Heart left ventricle (tissue), 16 donors: Measurements from ENCODE around the gene PTPRM. TPM values are rescaled to one million over a fixed set of nuclear protein-coding genes. Genes with fewer than 3 reads are reported as not detected.
A peak's percentile ranks its signal among the peaks of the same experiment; 100 is the strongest.

ENCODE experiments used
- ATAC-seq, 4 donors: fragments of 200-7000 bp; cut with Tn5 transposase; one replicate each; pipeline ENCODE4 v1.9.1; 2020 to 2022; ENCODE audit warnings: moderate library complexity in 4 of 4, mild to moderate bottlenecking in 3 of 4, moderate number of reproducible peaks in 1 of 4
- DNase-seq, 5 donors: peaks; one replicate each; pipeline ENCODE4 v3.0.0-alpha.2; 2020
- H3K27ac ChIP-seq, 12 donors: fragments of 200-600 bp; sonication (generic) in 4 of 12; one replicate each; pipeline versions ENCODE4 v1.5.0 to v1.8.0; 2016 to 2022; ENCODE audit warnings: mild to moderate bottlenecking in 2 of 12
- H3K27me3 ChIP-seq, 9 donors: fragments of 200-600 bp; sonication (generic) in 2 of 9; one replicate each; pipeline versions ENCODE4 v1.5.1 to v1.8.0; 2016 to 2022; ENCODE audit warnings: mild to moderate bottlenecking in 3 of 9
- H3K36me3 ChIP-seq, 9 donors: fragments of 200-600 bp; sonication (generic) in 2 of 9; one replicate each; pipeline versions ENCODE4 v1.5.0 to v1.8.0; 2018 to 2022; ENCODE audit warnings: mild to moderate bottlenecking in 2 of 9
- H3K4me1 ChIP-seq, 12 donors: fragments of 200-600 bp; sonication (generic) in 4 of 12; one replicate each; pipeline versions ENCODE4 v1.5.0 to v1.8.0; 2016 to 2022; ENCODE audit warnings: mild to moderate bottlenecking in 3 of 12
- H3K4me3 ChIP-seq, 12 donors: fragments of 200-600 bp; sonication (generic) in 4 of 12; one replicate each; pipeline versions ENCODE4 v1.5.0 to v1.8.0; 2017 to 2022; ENCODE audit warnings: mild to moderate bottlenecking in 9 of 12, moderate library complexity in 4 of 12
- H3K9me3 ChIP-seq, 12 donors: fragments of 200-600 bp; sonication (generic) in 4 of 12; one replicate each; pipeline versions ENCODE4 v1.5.0 to v1.8.0; 2016 to 2022; ENCODE audit warnings: mild to moderate bottlenecking in 1 of 12
- CTCF ChIP-seq, 12 donors: fragments of 200-600 bp; sonication (generic) in 4 of 12; IDR thresholded peaks; one replicate each; pipeline versions ENCODE4 v1.5.0 to v1.8.0; 2018 to 2022; ENCODE audit warnings: antibody characterized with exemption in 12 of 12, mild to moderate bottlenecking in 5 of 12
- POLR2A ChIP-seq, 2 donors: fragments of 450-650 bp; IDR thresholded peaks; one replicate each; pipeline ENCODE4 v1.6.1; 2017; ENCODE audit warnings: antibody characterized with exemption in 2 of 2, mild to moderate bottlenecking in 2 of 2, moderate library complexity in 2 of 2
- WGBS, 4 donors: extraction: QIAGEN DNeasy Blood & Tissue Kit in 2 of 4; methylation state at CpG; one replicate each; pipeline versions ENCODE4 v1.1.5 to v1.1.7; 2013 to 2018; 5-methylcytosine and 5-hydroxymethylcytosine counted together
- intact Hi-C, 10 donors: fragments of 100-400 bp; cut with DNase I; formaldehyde crosslinking; loops; one replicate each; pipeline versions ENCODE4 v1.11.1 to v1.14.2; 2022
- polyA plus RNA-seq, 2 donors: library from polyadenylated mRNA; stranded (reverse); fragments of 200-250 nt; gene quantifications; one replicate each; pipeline ENCODE4 v1.2.3, GENCODE V29; 2013
- total RNA-seq, 9 donors: library from RNA; depleted of rRNA in 2 of 9; stranded (reverse); fragments of >200 nt in 2 of 9; fragmentation: NEBNext Ultra II Directional in 3 of 9; extraction: Animal tissue kit (Norgen Biotek cat#: 25700) in 3 of 9; gene quantifications; one replicate each; pipeline versions ENCODE4 v1.1.0 to v1.2.4, GENCODE V29; 2016 to 2023
- donor health status: ischemic (EF 13 %, LVEDD 7.1; RV severe dilation, severe dysfunction).
- donor health status: healthy with polysubstance abuse.
- donor health status: DM: no; HTN: yes; CAD: no.
- donor health status: DM: no; HTN: no; CAD: no.
- donor health status: ischemic (EF 25% LVEDD 6.9; RV normal size, moderate dysfunction).
- donor health status: ischemic (EF 25% LVEDD 5.7; RV mildly dilated, moderate dysfunction).
- donor health status: healthy.
- donor health status: DM: yes; HTN: yes; CAD: no.
- donor health status: ischemic (EF 35%, LVEDD 5.7; RV mildly dilated, moderate dysfunction).
- donor health status: nonischemic (EF 11% LVEDD 7.7; RV severe dilation, severe dysfunction).
- donor health status: DM: yes; HTN: yes; CAD: no.
- donor health status: PGD.
- donor health status: ischemic (EF 29% LVEDD 5.4; RV normal size, mild dysfunction).
- donor health status: nonischemic (EF 23%, LVEDD 6.1; RV moderate dilation, normal function).

PTPRM gene
- total and polyA plus RNA-seq, 11 donors, result 93.8 to 186 (median 123) TPM

- intact Hi-C loops, result no loop called here
- Histone ChIP-seq H3K9me3 (peaks cover 0 to 24% (median 5%) of the 10 kb centered on the region in 12 donors), H3K4me3 (no peak overlapping the region), H3K27me3 (no peaks in the 10 kb centered on the region), H3K4me1 (peaks cover 0 to 46% (median 15%) of the 10 kb centered on the region in 12 donors), H3K27ac (no peak overlapping the region), H3K36me3 (no peaks in the 10 kb centered on the region)
- TF ChIP-seq POLR2A (IDR thresholded peaks at IDR 0.05), result no peak
- TF ChIP-seq CTCF (IDR thresholded peaks at IDR 0.05), result no peak
- ATAC-seq (peak in 3 of 4 donors; percentile 26 to 38 (median 29)), DNase-seq (peak in 1 of 5 donors; percentile 33)
- 63 to 71% (median 65%) methylated on average over 2 of the region's 2 CpGs for WGBS, 4 donors
Observed at GRCh38 chr18:7839548-7839947, 272.4 kb downstream of the PTPRM start.

- ATAC-seq (peak in 1 of 4 donors; percentile 38), DNase-seq (no peak)
- Histone ChIP-seq H3K36me3 (no peaks in the 10 kb centered on the region), H3K27me3 (no peaks in the 10 kb centered on the region), H3K4me3 (no peak overlapping the region), H3K9me3 (peaks cover 0 to 24% (median 9%) of the 10 kb centered on the region in 12 donors), H3K4me1 (peaks cover 0 to 46% (median 15%) of the 10 kb centered on the region in 12 donors), H3K27ac (peak overlapping the region in 2 of 12 donors; percentile 0 to 31)
- intact Hi-C loops, result no loop called here
- 18 to 37% (median 27%) methylated on average over 2 of the region's 2 CpGs for WGBS, 4 donors
- TF ChIP-seq CTCF (IDR thresholded peaks at IDR 0.05) (no peak), POLR2A (IDR thresholded peaks at IDR 0.05) (no peak)
Observed at GRCh38 chr18:7840411-7840810, 273.3 kb downstream of the PTPRM start.

- 92 to 99% (median 98%) methylated on average over 2 of the region's 2 CpGs for WGBS, 4 donors
- no peak for ATAC-seq
- no peak for DNase-seq
- Histone ChIP-seq H3K36me3 (no peaks in the 10 kb centered on the region), H3K9me3 (peaks cover 0 to 20% (median 9%) of the 10 kb centered on the region in 12 donors), H3K27ac (no peak overlapping the region), H3K4me3 (no peak overlapping the region), H3K27me3 (no peaks in the 10 kb centered on the region), H3K4me1 (peaks cover 0 to 34% (median 10%) of the 10 kb centered on the region in 12 donors)
- no peak for TF ChIP-seq POLR2A (IDR thresholded peaks at IDR 0.05)
- no peak for TF ChIP-seq CTCF (IDR thresholded peaks at IDR 0.05)
- intact Hi-C loops, result no loop called here
Observed at GRCh38 chr18:7844017-7844416, 276.9 kb downstream of the PTPRM start.

DNA sequence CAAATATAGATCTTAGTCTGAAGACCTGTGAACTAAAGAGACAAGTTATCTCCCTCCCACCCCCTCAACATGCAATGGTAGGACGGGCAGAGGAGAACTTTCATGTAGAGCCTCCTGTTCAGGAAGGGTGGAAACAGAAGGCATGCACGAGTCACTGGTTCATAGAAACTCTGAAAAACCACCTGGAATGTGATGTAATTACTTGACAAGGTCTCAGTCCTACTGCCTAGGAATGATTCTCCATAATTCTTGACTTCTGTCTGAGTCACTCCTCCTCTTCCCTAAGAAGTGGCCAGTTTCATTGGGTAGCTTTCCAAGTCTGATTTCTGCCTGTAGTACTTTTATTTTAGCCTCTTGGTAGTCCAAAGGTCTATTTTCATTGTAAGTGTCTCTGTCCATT is 277.3 kb downstream of the PTPRM start:
- 85 to 92% (median 88%) methylated on average over 2 of the region's 2 CpGs for WGBS, 4 donors
- peaks cover 0 to 33% (median 10%) of the 10 kb centered on the region in 12 donors for H3K4me1 ChIP-seq
- peaks cover 0 to 20% (median 9%) of the 10 kb centered on the region in 12 donors for H3K9me3 ChIP-seq
- H3K27ac ChIP-seq, result no peak overlapping the region
- no peak overlapping the region for H3K4me3 ChIP-seq
- intact Hi-C loops, result no loop called here
- TF ChIP-seq POLR2A (IDR thresholded peaks at IDR 0.05) (no peak), CTCF (IDR thresholded peaks at IDR 0.05) (no peak)
- ATAC-seq (no peak), DNase-seq (no peak)
- no peaks in the 10 kb centered on the region for H3K27me3 ChIP-seq
- no peaks in the 10 kb centered on the region for H3K36me3 ChIP-seq
